DOHH2 (cell line): ENCODE measurements around the gene ABHD12.

Experiments
- H3F3A ChIP-seq: fragments of 200-600 bp; sonication (generic), shearing (Covaris generic); 2 replicates; pipeline ENCODE4 v1.6.0; 2016; ENCODE audit warnings: antibody characterized with exemption, mild to moderate bottlenecking; ENCODE audit not compliant: control insufficient read depth, insufficient read depth
- H3K27ac ChIP-seq: fragments of 200-600 bp; sonication (generic); 2 replicates; pipeline ENCODE4 v1.5.1; 2014; ENCODE audit warnings: low read depth, mild to moderate bottlenecking, low read length, moderate library complexity
- H3K27me3 ChIP-seq: fragments of 200-600 bp; sonication (generic); 2 replicates; pipeline ENCODE4 v1.6.1; 2014; ENCODE audit warnings: mild to moderate bottlenecking, low read length, mixed read lengths; ENCODE audit not compliant: control insufficient read depth
- H3K36me3 ChIP-seq: fragments of 200-600 bp; sonication (generic); 2 replicates; pipeline ENCODE4 v1.6.1; 2014; ENCODE audit warnings: mild to moderate bottlenecking, low read length, moderate library complexity, mixed read lengths; ENCODE audit not compliant: control insufficient read depth
- H3K4me1 ChIP-seq: fragments of 200-600 bp; sonication (generic); 2 replicates; pipeline ENCODE4 v1.6.1; 2014; ENCODE audit warnings: mild to moderate bottlenecking, low read length, mixed read lengths; ENCODE audit not compliant: control insufficient read depth
- H3K4me2 ChIP-seq: fragments of 200-600 bp; sonication (generic); 2 replicates; pipeline ENCODE4 v1.6.0; 2014; ENCODE audit warnings: mild to moderate bottlenecking, low read length, moderate library complexity
- H3K4me3 ChIP-seq: fragments of 200-600 bp; sonication (generic); 2 replicates; pipeline ENCODE4 v1.5.1; 2014; ENCODE audit warnings: mild to moderate bottlenecking, low read length, mixed read lengths
- H3K79me2 ChIP-seq: fragments of 200-600 bp; sonication (generic); 2 replicates; pipeline ENCODE4 v1.6.1; 2014; ENCODE audit warnings: mild to moderate bottlenecking, low read length, mixed read lengths; ENCODE audit not compliant: control insufficient read depth
- H3K9me2 ChIP-seq: fragments of 200-600 bp; sonication (generic); replicated peaks from 2 replicates; pipeline ENCODE4 v1.6.1; 2014; ENCODE audit warnings: mild to moderate bottlenecking, low read length, mixed read lengths; ENCODE audit not compliant: control insufficient read depth
- H3K9me3 ChIP-seq: fragments of 200-600 bp; sonication (generic); 2 replicates; pipeline ENCODE4 v1.6.1; 2014; ENCODE audit warnings: antibody characterized with exemption, low read length, mixed read lengths; ENCODE audit not compliant: control insufficient read depth, insufficient read depth
- H4K20me1 ChIP-seq: fragments of 200-600 bp; sonication (generic); 2 replicates; pipeline ENCODE4 v1.6.0; 2014; ENCODE audit warnings: low read depth, mild to moderate bottlenecking, antibody characterized with exemption, low read length, moderate library complexity; ENCODE audit not compliant: control insufficient read depth, insufficient read depth
- CTCF ChIP-seq: fragments of 200-600 bp; sonication (generic); IDR thresholded peaks from one replicate; pipeline ENCODE4 v1.5.1; 2014; ENCODE audit warnings: antibody characterized with exemption, mild to moderate bottlenecking, low read depth, low read length; ENCODE audit not compliant: poor library complexity, severe bottlenecking
- EZH2phosphoT487 ChIP-seq: fragments of 200-600 bp; sonication (generic); IDR thresholded peaks from 2 replicates; pipeline ENCODE4 v1.6.1; 2017; ENCODE audit warnings: borderline replicate concordance, mild to moderate bottlenecking, antibody characterized with exemption, low read length, moderate library complexity, mixed read lengths

Gene ABHD12

DNA sequence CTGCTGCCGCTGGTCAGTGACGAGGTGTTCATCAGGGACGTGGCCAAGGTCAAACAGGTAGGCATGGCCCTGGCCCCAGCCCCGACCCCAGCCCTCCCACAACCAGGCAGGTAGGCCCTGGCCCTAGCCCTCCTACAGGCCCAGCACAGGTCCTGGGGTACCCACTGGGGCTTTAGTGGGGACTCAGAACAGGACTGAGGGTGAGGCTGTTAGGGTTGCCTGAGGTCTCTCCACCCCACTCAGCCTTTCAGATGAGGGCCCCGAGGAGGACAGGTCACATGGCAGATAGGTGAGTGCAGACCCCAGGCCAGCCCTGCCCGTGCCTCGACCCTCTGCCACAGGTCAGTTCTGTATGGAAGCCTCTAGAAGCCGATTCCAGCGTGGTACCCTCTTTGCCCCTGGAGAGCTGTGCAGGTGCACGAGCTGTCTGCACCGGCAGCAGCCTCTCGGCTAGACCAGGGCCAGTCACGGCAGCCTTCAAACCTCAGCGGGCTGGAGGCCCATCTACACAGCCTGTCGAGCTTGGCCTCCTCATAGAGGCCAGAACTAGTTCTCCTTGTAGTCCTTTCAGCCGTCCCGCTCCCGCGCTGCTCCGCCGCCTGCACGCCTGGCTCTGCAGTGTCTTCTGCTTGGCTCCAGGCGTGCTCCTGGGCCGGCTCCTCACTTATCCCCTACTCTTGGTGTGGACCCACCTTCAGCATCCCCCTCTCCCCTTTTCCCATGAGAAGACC is 107.2 kb downstream of the ABHD12 start:
- H3K9me2 ChIP-seq: no peaks in the 10 kb centered on the region

GRCh38 chr20:25282796-25283195 is 107.8 kb downstream of the ABHD12 start:
- H3K27me3 ChIP-seq: no peaks in the 10 kb centered on the region
- H3K79me2 ChIP-seq: no peaks in the 10 kb centered on the region
- no peak overlapping the region for H3K4me3 ChIP-seq
- H3K4me1 ChIP-seq: peaks cover 34% of the 10 kb centered on the region
- H3K9me3 ChIP-seq: no peaks in the 10 kb centered on the region
- TF ChIP-seq EZH2phosphoT487 (no peak), CTCF (no peak)
- H3K27ac ChIP-seq: no peak overlapping the region
- H3K4me2 ChIP-seq: no peak overlapping the region
- no peaks in the 10 kb centered on the region for H3K9me2 ChIP-seq
- peaks cover 20% of the 10 kb centered on the region for H4K20me1 ChIP-seq
- peaks cover 21% of the 10 kb centered on the region for H3K36me3 ChIP-seq
- H3F3A ChIP-seq: no peaks in the 10 kb centered on the region

More for the DNA sequence above, 107.2 kb downstream of the ABHD12 start:
- Histone ChIP-seq H3K27ac (no peak overlapping the region), H3K79me2 (no peaks in the 10 kb centered on the region), H3K4me2 (no peak overlapping the region), H3F3A (no peaks in the 10 kb centered on the region), H3K36me3 (peaks cover 21% of the 10 kb centered on the region), H3K9me3 (no peaks in the 10 kb centered on the region), H4K20me1 (peaks cover 20% of the 10 kb centered on the region), H3K4me3 (no peak overlapping the region), H3K27me3 (no peaks in the 10 kb centered on the region), H3K4me1 (peaks cover 34% of the 10 kb centered on the region)
- TF ChIP-seq CTCF: no peak
- no peak for TF ChIP-seq EZH2phosphoT487

- no peaks in the 10 kb centered on the region for H3K9me3 ChIP-seq
- H3K9me2 ChIP-seq: no peaks in the 10 kb centered on the region
- no peak for TF ChIP-seq CTCF
- TF ChIP-seq EZH2phosphoT487: no peak
- H3K4me3 ChIP-seq: peak overlapping the region; percentile 13
- H3K4me2 ChIP-seq: peak overlapping the region; percentile 61
- H3K27me3 ChIP-seq: no peaks in the 10 kb centered on the region
- no peaks in the 10 kb centered on the region for H3F3A ChIP-seq
- H3K4me1 ChIP-seq: peaks cover 34% of the 10 kb centered on the region
- no peaks in the 10 kb centered on the region for H3K79me2 ChIP-seq
- H3K27ac ChIP-seq: no peak overlapping the region
- H3K36me3 ChIP-seq: peaks cover 21% of the 10 kb centered on the region
- peaks cover 20% of the 10 kb centered on the region for H4K20me1 ChIP-seq
Observed at GRCh38 chr20:25282034-25282781, 108.4 kb downstream of the ABHD12 start.
